ENCODE measurements around the gene PTPRN2.
"Not testable (repeated sequence)": the region's sequence is repeated elsewhere in the genome, so short reads cannot be mapped to it uniquely, and the experiment has no call there.

Gene PTPRN2

DNA sequence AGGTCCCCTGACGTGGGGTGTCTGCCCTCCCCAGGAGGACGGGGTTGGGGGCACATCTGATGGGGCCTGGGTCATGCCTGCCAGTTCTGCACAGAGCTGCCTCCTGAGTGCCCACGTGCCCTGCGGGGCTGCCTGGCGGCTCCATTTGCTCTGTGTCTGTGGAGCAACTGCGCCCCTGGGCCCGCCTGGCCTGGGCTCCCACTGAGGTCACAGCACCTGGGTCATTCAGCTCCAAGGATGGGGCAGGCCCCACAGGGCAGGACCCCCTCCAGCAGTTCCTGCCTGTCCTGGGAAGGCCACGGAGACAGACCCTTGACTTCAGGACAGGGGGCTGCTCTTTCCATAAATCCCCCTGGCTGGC lies 590.6 kb downstream of the PTPRN2 start:
- DNase-seq = no peak

DNA sequence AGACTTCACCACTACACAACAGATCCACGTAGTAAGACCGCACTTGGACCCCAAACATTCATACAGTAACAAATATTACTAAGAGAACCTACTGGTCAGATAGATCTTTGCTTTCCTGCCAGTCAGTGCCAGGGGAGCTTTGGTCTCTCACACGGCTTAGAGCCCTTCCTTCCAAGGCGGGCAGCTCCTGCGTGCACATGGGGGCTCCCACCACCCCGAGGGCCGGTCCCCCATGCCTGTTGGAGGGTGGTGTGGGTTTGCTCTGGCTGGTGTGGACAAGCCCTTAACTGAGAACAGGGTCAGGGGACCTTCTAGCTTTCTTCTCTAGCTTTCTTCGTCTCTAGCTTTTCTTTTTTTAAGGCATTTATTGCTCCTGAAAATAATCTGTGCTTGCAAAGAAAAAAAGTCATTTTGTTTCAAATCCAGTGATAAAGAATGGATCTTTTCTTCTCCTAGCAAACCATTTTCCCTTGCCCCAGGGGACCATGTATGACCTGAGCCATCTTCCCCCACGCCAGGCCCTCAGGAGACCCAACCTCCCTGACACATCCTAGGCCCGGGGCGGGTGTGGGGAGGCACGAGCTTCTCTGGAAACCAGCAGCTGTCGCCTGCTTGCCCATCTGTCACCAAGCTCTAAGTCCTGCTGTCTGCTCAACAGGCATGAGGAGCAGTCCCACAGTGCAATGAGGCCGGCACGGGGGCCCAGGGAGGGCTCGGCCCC lies 591.1 kb downstream of the PTPRN2 start:
- DNase-seq = no peak

DNA sequence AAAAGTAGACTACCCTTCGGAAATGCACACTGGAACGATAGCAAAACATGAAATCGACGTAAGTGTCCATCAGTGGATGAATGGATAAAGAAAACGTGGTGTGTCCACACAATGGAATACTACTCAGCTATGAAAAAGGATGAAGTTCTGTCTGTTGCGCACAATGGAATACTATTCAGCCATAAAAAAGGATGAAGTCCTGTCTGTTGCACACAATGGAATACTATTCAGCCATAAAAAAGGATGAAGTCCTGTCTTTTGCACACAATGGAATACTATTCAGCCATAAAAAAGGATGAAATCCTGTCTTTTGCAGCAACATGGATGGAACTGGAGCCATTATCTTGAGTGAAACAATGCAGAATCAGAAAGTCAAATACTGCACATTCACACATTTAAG lies 591.8 kb downstream of the PTPRN2 start:
- DNase-seq = no peak

DNA sequence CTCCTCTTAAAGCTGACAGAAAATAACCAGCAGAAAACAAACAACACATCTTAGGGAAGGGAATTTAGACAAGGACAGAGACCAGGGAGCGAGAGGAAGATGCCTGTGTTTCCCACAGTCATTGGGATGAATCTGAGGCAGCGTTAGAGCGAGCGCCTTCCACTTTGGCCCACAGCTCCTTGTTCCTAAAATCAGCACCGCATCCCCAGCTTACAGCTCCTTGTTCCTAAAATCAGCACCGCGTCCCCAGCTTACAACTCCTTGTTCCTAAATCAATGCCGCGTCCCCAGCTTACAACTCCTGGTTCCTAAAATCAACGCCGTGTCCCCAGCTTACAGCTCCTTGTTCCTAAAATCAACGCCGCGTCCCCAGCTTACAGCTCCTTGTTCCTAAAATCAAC lies 593.3 kb downstream of the PTPRN2 start:
- DNase-seq = no peak

DNA sequence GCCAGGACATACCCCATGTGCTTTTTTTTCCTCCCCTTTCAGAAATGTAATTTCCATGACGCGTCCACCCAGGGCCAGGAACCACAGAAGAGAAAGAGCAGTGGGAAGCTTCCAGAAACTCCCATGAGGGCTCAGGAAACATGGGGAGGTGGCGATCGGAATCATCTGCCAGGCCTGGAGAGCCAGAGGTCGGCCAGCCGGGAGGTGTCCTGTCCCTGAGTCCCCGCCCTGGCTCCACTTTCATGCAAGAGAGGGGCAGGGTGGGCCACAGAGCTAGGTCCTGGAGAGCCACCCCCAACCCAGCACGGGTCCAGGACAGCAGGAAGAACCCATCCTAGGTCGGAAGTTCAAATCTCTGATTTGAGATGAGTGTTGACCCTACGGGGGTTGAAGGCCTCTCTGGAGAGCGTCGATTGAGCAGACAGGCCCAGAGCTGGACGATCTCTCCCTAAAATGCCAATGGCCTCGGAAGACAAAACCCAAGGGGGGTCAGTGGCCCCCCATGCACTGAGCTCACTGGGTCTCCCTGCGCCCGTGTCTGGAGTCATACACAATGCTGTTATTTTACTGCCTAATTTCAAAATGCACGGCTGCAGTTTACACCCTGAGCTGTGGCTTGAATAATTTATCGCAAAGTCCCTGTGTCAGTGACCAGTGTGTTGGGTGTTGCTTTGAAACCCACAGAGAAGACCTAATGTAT lies 594.1 kb downstream of the PTPRN2 start:
- no peak for DNase-seq

DNA sequence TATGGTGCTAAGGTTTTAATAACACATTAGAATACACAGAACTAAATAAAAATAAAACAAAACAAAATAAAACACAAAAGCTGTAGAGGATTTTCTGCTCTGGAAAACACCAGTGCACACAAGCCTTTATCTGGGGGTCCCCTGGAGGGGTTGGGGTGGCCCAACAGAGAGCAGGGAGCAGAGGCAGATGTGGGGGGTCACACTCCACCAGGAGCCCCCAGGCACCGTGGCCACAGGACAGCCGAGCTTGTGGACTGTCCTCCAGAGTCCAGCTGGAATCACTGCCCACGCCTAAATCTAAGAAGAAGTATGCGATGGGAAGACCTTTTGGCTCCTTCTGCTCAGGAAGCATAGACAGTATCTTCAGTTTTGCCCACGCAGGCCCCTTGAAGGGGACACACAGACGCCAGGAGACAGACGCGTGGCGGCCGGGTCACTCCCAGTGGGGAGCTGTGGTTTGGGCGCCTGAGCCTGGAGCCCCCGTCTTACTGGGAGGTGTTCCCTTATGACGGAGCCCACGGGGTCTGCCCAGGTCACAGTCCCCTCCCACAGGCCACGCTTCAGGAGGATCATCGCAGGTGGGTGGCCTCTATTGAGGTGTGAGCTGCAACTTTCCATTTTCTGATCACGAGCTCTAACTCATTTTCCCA lies 595.0 kb downstream of the PTPRN2 start:
- DNase-seq = no peak

DNA sequence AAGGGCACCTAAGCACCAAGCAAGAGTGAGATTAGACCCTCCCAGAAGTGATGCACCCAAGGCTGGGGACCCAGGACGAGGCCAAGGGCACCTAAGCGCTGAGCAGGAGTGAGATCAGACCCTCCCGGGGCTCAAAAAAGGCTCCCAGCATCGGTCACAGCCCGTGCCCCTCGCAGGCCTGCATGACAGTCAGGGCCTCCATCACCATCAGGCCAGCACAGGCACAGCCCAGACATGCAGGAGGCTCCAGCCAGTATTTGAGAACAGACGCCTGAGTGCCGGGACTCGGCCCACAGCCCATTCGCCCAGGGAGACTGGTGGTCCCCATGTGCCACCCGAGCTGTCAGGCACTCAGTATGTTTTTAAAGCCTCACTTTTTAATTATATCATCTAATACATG lies 595.9 kb downstream of the PTPRN2 start:
- DNase-seq = no peak

DNA sequence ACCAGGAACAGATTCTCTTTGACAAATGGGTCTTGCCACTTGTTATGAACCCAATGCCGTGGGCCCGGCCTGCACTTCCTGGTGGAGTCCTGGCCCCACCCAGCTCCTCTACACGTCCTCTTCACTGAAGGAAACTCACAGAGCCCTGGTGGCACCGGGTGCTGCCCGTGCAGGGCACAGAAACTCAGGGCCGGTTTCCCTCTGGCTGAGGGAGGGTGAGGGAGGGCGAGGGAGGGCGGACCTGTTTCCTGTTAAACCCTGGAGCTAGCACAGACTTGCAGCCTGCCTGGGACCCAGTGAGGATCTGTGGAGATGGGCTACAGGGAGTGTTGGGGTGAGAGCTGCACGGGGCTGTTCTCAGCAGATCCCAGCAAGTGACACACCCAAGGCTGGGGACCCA lies 596.3 kb downstream of the PTPRN2 start:
- no peak for DNase-seq

DNA sequence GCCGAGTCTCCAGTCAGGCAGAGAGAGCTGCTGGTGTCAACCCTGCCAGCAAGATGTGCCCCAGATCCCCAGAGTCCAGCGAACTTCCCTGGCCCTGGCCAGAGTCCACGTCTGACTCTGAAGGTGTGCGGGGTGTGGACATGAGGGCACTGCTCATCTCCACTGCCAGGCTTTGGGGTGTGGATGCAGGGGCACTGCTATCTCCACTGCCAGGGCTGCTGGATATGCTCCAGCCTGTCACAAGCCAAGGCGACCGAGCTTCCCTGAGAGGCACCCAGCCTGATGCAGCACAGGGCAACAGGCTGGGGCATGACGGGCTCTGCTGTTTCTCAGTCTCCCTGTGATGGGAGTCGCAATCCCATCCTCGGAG lies 596.8 kb downstream of the PTPRN2 start:
- DNase-seq = no peak

DNA sequence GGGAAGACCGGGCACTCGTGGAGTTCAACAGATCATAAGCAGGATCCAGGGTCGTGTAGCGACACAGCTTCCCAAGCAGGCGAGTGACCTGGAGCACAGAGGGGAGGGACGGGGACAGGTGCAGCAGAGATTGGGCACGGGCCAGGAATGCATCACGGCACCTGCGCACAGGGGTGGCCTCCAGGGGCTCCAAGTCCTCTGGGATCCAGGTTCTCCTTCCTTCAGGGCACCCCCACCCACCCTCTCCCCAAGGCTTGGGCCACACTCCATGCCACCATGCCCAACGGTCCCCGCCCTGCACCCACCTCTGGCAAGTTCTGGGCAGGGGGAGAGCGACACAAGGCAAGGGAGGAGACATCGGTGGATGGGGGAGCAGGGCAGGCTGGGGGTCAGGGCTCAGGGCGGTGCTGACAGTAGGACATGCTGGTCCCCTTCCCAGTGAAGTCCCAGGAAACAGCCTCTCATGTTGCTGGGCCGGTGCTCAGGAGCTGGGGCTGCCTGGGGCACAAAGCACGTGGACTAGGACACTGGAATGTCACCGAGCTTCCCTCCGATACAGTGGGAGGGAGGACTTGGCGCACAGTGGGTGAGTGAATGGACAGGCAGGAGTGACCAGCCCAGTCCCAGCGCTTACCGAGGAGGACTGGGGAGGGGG lies 597.3 kb downstream of the PTPRN2 start:
- no peak for DNase-seq

DNA sequence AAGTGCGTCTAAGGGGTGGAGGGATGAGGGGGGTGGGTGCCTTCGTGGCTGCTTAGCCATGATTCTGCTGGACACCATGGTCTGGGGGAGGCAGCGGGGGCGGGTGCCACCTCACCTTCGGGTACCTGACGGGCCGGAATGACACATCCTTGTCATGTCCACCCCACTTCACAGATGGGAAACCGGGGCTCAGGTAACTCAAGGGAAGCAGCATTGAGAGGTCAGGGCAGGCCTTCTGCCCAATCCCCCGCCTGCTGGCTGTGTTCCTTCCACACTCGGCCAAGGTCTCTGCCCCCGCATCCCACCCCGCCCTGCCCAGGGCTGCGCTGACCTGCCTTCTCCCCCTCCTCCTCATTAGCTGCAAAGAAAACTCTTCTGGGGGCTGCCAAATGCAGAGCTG lies 598.0 kb downstream of the PTPRN2 start:
- no peak for DNase-seq

DNA sequence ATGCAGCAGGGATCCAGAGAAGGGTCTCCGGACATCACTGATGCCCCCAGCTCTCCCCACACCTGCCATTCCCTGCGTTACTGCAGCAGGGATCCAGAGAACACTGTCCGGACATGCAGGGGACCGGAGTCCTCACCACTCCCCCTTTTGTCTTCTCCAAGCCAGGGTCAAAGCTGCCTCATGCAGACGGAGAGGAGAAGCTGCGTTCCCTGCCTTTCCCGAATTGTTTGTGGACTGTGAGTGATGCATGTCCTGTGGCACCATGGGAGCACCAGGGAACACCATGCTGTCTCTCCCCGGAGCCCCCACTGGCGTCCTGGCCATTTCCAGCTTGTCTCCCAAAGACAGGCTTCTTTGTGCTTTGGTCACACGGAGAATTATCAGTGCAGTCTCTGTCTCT lies 599.7 kb downstream of the PTPRN2 start:
- DNase-seq = no peak

DNA sequence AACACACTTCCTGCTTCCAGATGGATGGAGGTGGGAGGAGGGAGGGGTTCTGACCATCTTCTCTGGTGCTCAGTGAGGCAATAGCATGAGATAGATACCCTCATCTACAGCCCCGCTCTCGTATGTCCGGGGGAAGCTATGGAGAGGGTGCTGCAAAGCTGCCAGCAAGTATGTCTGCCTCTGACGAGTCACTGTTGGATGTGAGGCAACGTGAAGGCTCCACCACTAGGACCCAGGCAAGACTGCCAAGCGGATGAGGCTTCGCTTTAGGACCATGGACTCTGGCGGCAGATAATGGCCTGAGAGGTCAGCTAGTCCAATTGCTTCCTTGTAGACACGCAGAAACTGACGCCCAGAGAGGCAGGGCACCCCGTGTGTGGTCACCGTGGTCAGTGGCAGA lies 601.6 kb downstream of the PTPRN2 start:
- DNase-seq = no peak

DNA sequence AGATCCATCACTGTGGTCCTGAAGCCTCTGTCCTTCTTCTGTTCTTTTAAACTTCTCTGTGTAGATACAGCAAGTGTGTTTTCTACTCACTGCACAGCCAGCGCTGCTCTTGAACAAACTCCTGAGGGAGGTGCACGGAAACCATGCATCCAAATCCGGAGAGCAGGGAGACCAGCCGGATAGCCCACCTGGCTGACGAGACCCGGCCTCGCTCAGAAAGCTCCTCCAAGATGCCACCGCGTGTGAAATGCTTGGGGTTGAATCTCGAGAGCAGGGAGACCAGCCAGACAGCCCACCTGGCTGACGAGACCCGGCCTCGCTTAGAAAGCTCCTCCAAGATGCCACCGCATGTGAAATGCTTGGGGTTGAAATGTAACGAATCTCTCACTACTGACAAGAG lies 602.0 kb downstream of the PTPRN2 start:
- no peak for DNase-seq

DNA sequence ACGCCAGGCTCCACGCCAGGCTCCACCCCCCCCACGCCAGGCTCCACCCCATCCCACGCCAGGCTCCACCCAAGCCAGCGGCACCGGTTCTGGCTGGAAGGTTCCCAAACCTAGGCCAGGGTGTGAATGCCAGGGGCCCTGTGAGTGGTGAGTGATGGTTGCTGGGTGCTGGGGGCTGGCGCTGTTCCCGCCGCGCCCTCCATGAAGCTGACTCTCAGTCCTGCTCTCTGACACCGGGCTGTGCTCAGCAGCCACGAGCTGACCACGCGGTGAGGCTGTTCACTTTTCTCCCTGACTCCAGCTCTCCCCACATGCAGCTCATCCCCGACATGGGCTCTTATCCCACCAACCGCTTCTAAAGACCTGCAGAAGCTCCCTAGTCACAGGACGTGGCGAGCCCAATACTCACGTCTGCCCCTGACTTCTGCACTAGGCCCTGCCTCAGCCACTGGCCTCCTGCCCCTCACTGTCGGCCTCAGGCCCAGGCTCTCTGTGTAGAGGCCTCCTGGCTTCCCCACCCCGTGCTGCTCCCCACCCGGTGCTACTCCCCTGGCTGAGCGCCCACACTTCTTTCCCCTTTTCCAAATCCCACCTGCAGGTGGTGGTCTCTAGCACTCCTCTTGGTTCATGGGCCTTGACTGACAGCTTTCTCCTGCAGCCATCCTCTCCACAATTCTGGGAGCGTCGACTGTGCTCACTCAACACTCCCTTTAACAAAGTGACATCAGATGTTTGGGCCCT lies 603.0 kb downstream of the PTPRN2 start:
- no peak for DNase-seq

DNA sequence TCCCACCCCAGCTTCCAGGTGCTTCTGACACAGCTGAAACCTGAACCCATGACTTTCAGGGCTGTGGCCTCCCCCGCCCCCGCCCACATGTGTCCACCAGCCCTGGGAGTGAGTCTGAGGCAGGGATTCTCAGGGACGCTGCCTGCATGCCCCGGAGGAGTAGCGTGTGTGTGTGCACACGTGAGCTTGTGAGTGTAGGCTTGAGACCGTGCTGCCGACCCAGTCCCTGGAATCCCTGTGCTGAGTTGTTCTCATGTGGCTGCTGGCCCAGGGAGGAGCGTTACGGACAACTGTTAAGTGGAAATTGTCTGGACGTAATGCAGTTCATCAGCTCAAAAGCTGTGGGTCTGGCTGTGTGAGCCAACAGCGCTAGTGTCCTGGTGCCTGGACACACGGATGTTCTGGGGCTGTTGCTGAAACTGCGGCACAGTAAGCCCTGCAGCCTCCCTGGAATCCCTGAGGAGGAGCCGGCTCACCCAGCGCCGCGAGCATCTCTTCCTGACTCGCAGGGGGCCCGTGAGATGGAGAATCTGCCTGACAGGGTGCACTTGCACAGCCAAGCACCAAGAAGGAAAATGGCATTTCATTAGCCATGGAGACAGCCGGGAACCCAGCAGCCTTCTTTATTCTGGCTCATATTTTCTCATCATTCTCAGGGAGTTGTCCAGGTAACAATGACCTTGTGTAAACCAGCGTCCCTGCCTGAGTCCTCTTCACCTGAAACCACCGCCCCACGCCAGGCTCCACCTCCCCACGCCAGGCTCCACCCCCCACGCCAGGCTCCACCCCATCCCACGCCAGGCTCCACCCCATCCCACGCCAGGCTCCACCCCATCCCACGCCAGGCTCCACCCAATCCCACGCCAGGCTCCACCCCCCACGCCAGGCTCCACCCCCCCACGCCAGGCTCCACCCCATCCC lies 603.9 kb downstream of the PTPRN2 start:
- DNase-seq = no peak

DNA sequence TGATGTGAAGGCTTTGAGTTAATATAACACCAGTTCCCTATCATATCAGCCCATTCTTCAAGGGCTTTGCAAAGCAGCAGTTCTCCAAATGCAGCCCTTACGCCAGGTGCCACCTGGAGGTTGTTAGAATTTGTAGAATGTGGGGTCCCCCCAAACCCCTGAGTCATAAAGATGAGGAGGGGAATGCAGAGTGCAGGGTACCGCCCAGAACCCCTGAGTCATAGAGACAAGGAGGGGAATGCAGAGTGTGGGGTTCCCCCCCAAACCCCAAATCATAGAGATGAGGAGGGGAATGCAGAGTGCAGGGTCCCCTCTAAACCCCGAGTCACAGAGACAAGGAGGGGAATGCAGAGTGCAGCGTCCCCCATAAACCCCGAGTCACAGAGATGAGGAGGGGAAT lies 605.8 kb downstream of the PTPRN2 start:
- DNase-seq = no peak

DNA sequence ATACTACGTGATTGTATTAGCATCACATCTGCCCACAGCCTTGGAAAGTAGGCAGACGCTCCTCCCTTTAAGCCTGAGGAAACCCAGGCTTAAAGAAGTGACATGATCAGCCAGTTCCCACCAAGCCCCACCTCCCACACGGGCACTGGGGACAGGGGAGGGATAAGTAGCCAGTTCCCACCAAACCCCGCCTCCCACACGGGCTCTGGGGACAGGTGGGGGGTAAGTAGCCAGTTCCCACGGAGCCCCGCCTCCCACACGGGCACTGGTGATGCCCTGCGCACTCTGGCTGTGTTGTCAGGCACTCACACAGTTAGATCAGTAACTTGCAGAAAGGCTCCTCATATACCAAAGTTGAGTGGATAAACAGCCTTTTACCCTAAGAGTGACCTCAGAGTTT lies 606.8 kb downstream of the PTPRN2 start:
- no peak for DNase-seq

DNA sequence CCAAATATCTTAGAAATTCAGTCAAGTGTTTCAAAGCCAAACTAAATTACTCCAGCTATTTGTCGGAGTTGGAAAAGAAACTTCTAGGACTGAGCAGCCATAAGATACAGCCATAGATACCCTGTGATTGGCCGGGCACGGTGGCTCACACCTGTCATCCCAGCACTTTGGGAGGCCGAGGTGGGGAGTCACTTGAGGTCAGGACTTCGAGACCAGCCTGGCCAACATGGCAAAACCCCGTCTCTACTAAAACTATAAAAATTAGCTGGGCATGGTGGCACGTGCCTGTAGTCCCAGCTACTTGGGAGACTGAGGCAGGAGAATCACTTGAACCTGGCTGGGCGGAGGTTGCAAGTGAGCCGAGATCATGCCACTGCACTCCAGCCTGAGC lies 607.3 kb downstream of the PTPRN2 start:
- not testable (repeated sequence) for DNase-seq

DNA sequence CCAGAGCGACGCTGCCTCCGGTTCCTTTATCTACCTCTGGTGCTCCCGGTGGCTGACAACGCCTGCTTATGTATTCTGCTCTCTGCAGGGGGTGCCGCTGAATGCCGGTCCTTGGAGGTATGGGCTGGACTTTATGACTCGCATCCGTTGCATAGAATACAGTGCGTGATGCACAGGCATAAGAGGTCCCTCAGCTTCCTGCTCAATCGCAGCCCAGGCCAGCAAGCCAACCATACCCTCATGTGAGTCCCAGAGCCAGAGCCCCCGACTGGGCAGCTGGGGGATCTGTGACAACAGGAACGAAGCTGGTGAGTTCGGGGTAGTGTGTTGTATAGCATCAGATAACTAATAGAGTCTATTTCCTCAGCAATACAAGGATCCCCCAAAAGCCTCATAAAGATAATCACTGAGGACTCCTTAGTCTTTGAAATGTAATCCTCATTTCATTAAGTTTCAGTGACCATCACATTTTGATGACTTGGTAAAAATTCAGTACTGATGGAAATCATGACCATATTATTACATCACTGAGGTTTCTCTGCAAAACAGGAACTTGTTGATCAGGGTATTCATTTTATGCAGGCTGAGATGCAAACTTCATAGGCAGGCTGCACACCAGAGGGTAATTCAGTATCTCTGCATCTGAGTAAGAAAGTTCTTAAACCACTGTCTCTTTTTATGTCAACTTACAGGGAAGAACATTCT lies 607.8 kb downstream of the PTPRN2 start:
- no peak for DNase-seq

DNA sequence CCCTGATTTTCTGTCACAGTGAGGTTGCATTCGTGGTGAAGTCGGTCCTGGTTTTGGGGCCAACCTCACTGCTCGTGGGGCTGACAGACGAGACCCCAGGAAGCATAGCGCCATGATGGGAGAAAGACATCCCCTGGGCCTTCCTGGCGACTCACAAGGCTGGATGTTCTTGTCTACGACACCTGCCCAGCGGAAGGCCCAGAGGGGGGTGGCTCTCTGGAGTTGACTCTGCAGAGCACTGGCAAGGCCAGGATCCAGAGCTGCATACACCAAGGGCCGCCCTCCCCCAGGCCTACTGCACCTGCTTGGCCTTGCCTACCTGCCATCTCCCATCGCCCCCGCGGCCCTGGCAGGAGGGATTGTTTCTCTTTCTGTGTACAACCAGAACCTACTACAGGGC lies 608.9 kb downstream of the PTPRN2 start:
- no peak for DNase-seq

All from effector CD4-positive, alpha-beta T cell (primary cell).